ENCODE results near the gene CPNE6. TPM values are rescaled to one million over a fixed set of nuclear protein-coding genes. Genes with fewer than 3 reads are reported as not detected.

Gene CPNE6
- total and polyA plus RNA-seq, 2 of the 8 experiments (the other 6 are each of a cell fraction or from before 2014, with no cell fraction given): 0.05 TPM; not detected in 1

GRCh38 chr14:24053548-24054323 is 17.6 kb upstream of the CPNE6 start (continued):
- TF ChIP-seq, protein P1, sequence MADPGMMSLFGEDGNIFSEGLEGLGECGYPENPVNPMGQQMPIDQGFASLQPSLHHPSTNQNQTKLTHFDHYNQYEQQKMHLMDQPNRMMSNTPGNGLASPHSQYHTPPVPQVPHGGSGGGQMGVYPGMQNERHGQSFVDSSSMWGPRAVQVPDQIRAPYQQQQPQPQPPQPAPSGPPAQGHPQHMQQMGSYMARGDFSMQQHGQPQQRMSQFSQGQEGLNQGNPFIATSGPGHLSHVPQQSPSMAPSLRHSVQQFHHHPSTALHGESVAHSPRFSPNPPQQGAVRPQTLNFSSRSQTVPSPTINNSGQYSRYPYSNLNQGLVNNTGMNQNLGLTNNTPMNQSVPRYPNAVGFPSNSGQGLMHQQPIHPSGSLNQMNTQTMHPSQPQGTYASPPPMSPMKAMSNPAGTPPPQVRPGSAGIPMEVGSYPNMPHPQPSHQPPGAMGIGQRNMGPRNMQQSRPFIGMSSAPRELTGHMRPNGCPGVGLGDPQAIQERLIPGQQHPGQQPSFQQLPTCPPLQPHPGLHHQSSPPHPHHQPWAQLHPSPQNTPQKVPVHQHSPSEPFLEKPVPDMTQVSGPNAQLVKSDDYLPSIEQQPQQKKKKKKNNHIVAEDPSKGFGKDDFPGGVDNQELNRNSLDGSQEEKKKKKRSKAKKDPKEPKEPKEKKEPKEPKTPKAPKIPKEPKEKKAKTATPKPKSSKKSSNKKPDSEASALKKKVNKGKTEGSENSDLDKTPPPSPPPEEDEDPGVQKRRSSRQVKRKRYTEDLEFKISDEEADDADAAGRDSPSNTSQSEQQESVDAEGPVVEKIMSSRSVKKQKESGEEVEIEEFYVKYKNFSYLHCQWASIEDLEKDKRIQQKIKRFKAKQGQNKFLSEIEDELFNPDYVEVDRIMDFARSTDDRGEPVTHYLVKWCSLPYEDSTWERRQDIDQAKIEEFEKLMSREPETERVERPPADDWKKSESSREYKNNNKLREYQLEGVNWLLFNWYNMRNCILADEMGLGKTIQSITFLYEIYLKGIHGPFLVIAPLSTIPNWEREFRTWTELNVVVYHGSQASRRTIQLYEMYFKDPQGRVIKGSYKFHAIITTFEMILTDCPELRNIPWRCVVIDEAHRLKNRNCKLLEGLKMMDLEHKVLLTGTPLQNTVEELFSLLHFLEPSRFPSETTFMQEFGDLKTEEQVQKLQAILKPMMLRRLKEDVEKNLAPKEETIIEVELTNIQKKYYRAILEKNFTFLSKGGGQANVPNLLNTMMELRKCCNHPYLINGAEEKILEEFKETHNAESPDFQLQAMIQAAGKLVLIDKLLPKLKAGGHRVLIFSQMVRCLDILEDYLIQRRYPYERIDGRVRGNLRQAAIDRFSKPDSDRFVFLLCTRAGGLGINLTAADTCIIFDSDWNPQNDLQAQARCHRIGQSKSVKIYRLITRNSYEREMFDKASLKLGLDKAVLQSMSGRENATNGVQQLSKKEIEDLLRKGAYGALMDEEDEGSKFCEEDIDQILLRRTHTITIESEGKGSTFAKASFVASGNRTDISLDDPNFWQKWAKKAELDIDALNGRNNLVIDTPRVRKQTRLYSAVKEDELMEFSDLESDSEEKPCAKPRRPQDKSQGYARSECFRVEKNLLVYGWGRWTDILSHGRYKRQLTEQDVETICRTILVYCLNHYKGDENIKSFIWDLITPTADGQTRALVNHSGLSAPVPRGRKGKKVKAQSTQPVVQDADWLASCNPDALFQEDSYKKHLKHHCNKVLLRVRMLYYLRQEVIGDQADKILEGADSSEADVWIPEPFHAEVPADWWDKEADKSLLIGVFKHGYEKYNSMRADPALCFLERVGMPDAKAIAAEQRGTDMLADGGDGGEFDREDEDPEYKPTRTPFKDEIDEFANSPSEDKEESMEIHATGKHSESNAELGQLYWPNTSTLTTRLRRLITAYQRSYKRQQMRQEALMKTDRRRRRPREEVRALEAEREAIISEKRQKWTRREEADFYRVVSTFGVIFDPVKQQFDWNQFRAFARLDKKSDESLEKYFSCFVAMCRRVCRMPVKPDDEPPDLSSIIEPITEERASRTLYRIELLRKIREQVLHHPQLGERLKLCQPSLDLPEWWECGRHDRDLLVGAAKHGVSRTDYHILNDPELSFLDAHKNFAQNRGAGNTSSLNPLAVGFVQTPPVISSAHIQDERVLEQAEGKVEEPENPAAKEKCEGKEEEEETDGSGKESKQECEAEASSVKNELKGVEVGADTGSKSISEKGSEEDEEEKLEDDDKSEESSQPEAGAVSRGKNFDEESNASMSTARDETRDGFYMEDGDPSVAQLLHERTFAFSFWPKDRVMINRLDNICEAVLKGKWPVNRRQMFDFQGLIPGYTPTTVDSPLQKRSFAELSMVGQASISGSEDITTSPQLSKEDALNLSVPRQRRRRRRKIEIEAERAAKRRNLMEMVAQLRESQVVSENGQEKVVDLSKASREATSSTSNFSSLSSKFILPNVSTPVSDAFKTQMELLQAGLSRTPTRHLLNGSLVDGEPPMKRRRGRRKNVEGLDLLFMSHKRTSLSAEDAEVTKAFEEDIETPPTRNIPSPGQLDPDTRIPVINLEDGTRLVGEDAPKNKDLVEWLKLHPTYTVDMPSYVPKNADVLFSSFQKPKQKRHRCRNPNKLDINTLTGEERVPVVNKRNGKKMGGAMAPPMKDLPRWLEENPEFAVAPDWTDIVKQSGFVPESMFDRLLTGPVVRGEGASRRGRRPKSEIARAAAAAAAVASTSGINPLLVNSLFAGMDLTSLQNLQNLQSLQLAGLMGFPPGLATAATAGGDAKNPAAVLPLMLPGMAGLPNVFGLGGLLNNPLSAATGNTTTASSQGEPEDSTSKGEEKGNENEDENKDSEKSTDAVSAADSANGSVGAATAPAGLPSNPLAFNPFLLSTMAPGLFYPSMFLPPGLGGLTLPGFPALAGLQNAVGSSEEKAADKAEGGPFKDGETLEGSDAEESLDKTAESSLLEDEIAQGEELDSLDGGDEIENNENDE (IDR thresholded peaks at IDR 0.05; ENCODE audit: insufficient replicate concordance, low read length): no peak
- TF ChIP-seq MAX (IDR thresholded peaks at IDR 0.05): no peak
- no peak for TF ChIP-seq POLR2A (IDR thresholded peaks at IDR 0.05; ENCODE audit: control extremely low read depth in 1 of 2, low read depth in 2 of 2, low read length in 2 of 2)
- TF ChIP-seq RFX5 (IDR thresholded peaks at IDR 0.05; ENCODE audit: borderline replicate concordance, low read depth, low read length): no peak
- no peak for TF ChIP-seq TAF7 (optimal IDR thresholded peaks at IDR 0.05; ENCODE audit: borderline replicate concordance, low read depth, low read length)
- no peak for TF ChIP-seq EGR1 (IDR thresholded peaks at IDR 0.05; ENCODE audit: borderline replicate concordance, low read depth, low read length)
- no peak for TF ChIP-seq TCF12 (IDR thresholded peaks at IDR 0.05; ENCODE audit: low read depth, low read length)
- no peak for TF ChIP-seq BRCA1 (IDR thresholded peaks at IDR 0.05; ENCODE audit: low read depth, low read length)
- TF ChIP-seq CTBP2 (IDR thresholded peaks at IDR 0.05; ENCODE audit: borderline replicate concordance, insufficient read depth, insufficient read length, low read length): no peak
- no peak for TF ChIP-seq SP2 (IDR thresholded peaks at IDR 0.05; ENCODE audit: low read length)
- no peak for TF ChIP-seq POLR2AphosphoS5 (IDR thresholded peaks at IDR 0.05; ENCODE audit: low read depth, low read length)

All from H1 (cell line).